NCI-H2107 treated with DMSO at 0.1 percent for 48 hours (cell line): ENCODE data around the gene CAMK4.

Experiments used
- DNase-seq: peaks from one replicate; lab custom pipeline; 2025; ENCODE audit not compliant: unreplicated experiment; lab: John Stamatoyannopoulos, UW

Gene CAMK4

GRCh38 chr5:111478898-111479297 lies 254.7 kb downstream of the CAMK4 start:
- DNase-seq, result no peak

GRCh38 chr5:111480346-111480745 lies 256.2 kb downstream of the CAMK4 start:
- DNase-seq, result no peak

- DNase-seq, result no peak
Measured at GRCh38 chr5:111486055-111486454, 261.9 kb downstream of the CAMK4 start.

GRCh38 chr5:111486926-111487325 lies 262.7 kb downstream of the CAMK4 start:
- DNase-seq, result no peak

- DNase-seq, result no peak
Measured at GRCh38 chr5:111488353-111488752, 264.2 kb downstream of the CAMK4 start.

- no peak for DNase-seq
Measured at GRCh38 chr5:111493031-111493430, 268.8 kb downstream of the CAMK4 start.

- no peak for DNase-seq
Measured at GRCh38 chr5:111494355-111494999, 270.3 kb downstream of the CAMK4 start.

GRCh38 chr5:111495159-111495558 lies 271.0 kb downstream of the CAMK4 start:
- DNase-seq, result no peak

GRCh38 chr5:111498346-111498745 lies 274.2 kb downstream of the CAMK4 start:
- DNase-seq, result no peak

GRCh38 chr5:111502956-111503355 lies 278.8 kb downstream of the CAMK4 start:
- no peak for DNase-seq

- DNase-seq, result no peak
Measured at GRCh38 chr5:111505096-111505495, 280.9 kb downstream of the CAMK4 start.

GRCh38 chr5:111507276-111507675 lies 283.1 kb downstream of the CAMK4 start:
- DNase-seq, result no peak

GRCh38 chr5:111509119-111509518 lies 284.9 kb downstream of the CAMK4 start:
- no peak for DNase-seq

- DNase-seq, result no peak
Measured at GRCh38 chr5:111511174-111511830, 287.1 kb downstream of the CAMK4 start.

- DNase-seq, result peak; percentile 11
Measured at GRCh38 chr5:111511831-111512374, 287.7 kb downstream of the CAMK4 start.

- peak; percentile 84 for DNase-seq
Measured at GRCh38 chr5:111512375-111513130, 288.4 kb downstream of the CAMK4 start, which contains the start of gene STARD4. Gene STARD4 (minus strand): TSS chr5:111512535. CDS start chr5:111507433, 5,102 bp downstream.

- DNase-seq, result no peak
Measured at GRCh38 chr5:111513131-111513520, 288.9 kb downstream of the CAMK4 start.

- no peak for DNase-seq
Measured at GRCh38 chr5:111514087-111514486, 289.9 kb downstream of the CAMK4 start.

GRCh38 chr5:111517853-111518501 lies 293.8 kb downstream of the CAMK4 start:
- DNase-seq, result no peak

GRCh38 chr5:111518777-111519176 lies 294.6 kb downstream of the CAMK4 start:
- DNase-seq, result no peak

GRCh38 chr5:111520908-111521307 lies 296.7 kb downstream of the CAMK4 start:
- DNase-seq, result no peak
